ENCODE results near the gene HMGCS1.

GRCh38 chr5:43352915-43353314, 39.7 kb upstream of the HMGCS1 start:
- TF ChIP-seq, protein P1, sequence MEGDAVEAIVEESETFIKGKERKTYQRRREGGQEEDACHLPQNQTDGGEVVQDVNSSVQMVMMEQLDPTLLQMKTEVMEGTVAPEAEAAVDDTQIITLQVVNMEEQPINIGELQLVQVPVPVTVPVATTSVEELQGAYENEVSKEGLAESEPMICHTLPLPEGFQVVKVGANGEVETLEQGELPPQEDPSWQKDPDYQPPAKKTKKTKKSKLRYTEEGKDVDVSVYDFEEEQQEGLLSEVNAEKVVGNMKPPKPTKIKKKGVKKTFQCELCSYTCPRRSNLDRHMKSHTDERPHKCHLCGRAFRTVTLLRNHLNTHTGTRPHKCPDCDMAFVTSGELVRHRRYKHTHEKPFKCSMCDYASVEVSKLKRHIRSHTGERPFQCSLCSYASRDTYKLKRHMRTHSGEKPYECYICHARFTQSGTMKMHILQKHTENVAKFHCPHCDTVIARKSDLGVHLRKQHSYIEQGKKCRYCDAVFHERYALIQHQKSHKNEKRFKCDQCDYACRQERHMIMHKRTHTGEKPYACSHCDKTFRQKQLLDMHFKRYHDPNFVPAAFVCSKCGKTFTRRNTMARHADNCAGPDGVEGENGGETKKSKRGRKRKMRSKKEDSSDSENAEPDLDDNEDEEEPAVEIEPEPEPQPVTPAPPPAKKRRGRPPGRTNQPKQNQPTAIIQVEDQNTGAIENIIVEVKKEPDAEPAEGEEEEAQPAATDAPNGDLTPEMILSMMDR (IDR thresholded peaks at IDR 0.05; ENCODE audit: low read depth, low read length) = no peak
- no peak for TF ChIP-seq EZH2phosphoT487 (IDR thresholded peaks at IDR 0.05; ENCODE audit: low read depth)
